Ramos (cell line): Measurements from ENCODE around the gene WDR17.
"Not testable (repeated sequence)": the region's sequence is repeated elsewhere in the genome, so short reads cannot be mapped to it uniquely, and the experiment has no call there.

Source experiments
- in situ Hi-C: fragments of 300-500 bp; cut with MboI; formaldehyde crosslinking; loops from one replicate; pipeline ENCODE4 v1.14.3; 2022; ENCODE audit warnings: low sequenced_read_pairs; ENCODE audit not compliant: unreplicated experiment

The WDR17 gene

DNA sequence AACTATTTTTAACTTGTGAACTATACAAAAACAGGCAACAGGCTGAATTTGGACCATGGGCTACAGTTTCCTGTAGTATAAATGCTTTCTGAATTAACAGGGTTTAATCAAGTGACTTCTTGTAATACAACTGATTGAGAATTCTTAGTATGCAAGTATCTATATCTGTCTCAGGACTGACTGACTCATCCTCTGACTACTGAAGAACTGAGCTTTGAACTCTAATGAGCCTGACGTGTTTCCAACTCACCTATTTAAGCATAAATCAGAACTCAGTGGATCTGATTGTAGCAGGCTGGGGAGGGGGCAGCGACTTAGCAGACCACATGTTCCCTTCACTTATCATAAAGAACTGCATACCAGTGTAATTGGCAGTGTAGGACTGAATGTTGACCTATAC lies 122.0 kb downstream of the WDR17 start:
- in situ Hi-C loops: no loop called here

DNA sequence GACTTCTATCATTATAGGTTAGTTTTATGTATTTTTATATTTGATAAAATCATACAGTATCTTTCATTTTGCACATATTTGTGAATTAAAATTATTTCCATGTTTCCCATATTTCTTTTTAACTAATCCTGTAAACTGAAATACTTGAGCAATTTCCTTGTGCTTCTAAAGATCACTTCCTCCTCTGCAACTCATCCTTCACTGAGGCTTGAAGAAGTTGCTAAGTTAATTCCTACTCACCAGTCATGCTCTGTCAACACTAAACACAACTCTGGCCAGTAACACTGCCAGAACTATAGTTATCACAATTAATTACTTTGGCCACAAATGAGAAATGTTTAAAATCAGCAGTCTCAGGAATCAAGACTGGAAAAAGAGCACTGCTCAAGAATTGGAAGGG lies 123.0 kb downstream of the WDR17 start:
- in situ Hi-C loops: no loop called here

DNA sequence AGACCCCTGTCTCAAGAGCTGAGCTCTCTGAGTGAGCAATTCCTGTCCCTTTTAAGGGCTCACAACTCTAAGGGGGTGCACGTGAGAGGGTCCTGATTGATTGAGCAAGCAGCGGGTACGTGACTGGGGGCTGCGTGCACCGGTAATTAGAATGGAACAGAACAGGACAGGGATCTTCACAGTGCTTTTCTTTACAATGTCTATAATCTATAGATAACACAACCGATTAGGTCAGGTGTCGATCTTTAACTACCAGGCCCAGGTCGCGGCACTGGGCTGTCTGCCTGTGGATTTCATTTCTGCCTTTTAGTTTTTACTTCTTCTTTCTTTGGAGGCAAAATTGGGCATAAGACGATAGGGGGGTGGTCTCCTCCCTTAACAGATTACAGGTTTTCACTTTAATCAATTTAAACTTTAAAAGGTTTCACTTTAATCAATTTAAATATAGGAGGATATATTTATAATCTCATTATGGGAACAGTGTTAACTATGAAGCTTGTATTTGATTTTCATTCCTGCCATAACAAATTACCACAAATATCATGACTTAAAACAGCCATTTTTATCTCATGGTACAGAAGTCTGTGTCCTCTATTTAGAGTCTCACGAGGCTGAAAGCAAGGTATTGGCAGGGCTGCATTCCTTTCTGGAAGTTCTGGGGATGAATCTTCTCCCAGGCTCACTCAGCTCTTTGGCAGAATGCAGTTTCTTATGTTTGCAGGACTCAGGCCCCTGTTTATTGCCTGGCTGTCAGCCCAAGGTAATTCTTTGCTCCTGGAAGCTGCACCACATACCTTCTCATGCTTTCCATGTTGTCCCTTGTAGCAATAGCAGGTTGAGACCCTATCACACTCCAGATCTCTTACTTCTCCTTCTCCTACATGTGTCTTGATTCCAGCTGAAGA lies 124.5 kb downstream of the WDR17 start:
- in situ Hi-C loops: no loop called here

DNA sequence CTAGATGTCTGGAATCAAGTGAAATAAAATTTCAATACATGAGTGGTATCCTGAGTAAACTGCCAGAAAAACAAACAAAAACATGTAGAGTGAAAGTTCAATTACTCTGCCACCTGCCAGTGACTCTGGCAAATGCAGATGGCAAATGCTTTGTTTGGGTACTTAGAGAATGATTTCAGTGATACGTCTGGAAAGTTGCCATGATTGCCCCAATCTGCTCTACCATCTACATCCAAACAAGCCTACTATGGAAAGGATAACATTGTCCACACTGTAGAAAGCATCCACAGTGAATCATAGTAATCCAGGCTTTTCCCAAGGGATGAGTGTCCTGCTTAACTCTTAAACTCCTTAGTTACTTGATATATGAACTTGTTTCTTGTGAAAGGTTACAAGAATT lies 126.3 kb downstream of the WDR17 start:
- in situ Hi-C loops: no loop called here

DNA sequence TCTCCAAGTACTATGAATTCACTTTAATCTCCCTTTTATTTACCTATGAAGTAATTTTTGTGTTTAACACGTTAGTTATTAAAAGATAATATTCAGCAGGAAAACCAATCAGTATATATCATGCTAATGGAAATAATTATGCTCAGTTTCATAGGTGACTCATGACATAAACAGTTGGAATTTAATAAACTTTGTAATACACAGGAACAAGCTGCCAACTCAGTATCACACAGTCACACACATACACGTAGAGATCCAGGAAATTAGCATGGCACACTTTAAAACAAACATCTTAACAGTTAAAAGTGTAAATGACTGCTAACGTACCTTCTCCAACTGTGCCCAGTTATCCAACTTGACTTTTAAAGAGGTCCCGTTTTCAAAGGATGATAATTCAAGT lies 127.5 kb downstream of the WDR17 start:
- in situ Hi-C loops: no loop called here

DNA sequence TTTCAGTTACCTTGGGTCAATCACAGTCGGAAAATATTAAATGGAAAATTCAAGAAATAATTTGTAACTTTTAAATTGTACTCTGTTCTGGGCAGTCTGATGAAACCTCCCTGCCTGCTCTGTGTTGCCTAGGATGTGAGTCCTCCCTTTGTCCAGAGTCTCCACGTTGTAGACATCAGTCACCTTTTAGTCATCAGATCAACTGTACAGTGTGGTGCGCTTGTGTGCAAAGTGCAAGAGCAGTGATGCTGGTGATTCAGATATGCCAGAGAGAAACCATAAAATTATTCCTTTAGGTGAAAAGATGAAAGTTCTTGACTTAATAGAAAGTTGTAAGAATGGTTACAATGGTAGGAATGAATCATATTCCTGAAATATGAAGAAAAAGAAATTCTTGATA lies 128.3 kb downstream of the WDR17 start:
- in situ Hi-C loops: no loop called here

DNA sequence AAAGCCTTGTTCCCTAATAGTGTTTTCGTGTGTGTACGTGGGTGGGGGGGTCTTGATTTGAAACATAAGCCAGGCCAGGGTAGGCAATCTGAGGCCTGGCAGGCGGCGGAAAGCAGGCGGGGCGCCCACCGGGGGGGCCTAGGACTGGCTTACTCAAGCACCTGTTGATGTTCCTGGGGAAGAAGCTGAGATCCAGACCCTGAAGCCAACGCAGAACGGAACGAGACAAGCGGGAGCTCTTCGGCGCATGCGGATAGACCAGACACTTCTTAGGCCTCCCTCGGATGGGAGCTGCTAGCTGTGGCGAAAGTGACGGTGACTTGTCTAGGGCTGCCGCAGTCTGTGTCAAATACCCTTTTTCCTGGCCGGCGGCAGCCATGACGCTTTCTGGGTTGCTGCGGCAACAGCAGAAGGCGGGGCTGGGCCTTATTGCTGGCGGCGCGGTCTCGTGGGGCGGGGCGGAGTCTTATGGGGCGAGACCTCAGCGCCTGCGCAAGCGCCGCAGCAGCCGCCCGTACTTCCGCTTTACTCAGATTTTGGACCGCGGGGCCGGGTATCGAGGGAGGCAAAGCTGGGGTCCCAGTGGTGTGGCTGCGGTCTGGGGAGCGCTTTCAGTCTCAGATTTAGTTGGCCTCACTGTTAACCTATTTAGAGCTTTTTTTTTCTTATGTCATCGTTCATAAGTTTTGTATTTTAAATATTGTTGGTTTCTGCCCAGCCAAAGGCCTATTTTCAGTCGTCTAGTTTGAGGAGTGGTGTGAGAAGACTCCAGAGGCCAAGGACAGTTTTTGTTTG lies 129.7 kb downstream of the WDR17 start, which contains the start of gene SPATA4:
Gene SPATA4, minus strand, starts transcription at position 402 of the 795 bp plus-strand sequence. Its CDS starts 23 bp downstream, at position 379.
- in situ Hi-C loops: no loop called here

DNA sequence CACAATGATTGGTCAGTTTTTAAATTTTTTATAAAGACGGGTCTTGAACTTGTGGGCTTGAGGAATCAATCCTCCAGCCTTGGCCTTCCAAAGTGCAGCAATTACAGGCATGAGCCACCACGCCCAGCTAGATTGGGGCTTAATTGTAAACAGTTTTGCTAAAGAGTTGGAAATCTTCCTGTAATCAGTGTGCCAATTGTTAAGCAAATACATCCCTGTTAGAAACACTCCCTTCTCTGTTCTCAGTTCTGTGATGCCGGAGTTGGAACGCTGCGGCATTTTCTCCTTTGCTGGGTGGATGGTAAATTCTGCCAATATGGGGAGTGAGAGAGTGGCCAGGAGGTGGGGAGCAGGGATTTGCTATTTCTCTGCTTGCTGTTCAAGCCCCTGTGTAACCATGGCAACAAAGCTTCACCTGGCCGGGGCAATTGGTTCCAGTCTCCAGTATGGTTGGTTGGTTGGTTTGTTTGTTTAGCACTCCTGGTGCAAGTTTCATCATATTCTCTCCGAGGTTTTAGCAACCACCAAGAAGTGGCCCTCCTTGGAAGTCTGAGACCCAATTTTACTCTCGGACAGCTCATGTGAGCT lies 132.8 kb downstream of the WDR17 start:
- in situ Hi-C loops: no loop called here

DNA sequence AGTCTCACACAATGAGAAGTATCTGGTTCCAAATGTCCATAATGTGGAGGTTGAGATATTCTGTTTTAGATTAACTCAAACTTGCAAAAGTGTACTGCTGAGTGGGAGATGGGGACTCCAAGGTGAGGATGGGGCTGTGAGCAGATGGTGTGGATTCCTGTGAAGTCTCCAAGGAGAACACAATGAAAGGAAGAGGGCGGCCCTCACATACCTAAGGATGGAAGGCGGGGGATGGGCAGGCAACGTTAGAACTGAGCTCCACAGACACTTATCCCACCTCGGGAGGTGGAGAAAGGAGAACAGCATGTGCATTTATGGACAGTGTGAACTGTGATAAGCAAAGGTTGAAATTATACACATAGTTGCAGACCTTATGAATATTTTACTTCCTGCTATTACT lies 139.7 kb downstream of the WDR17 start:
- in situ Hi-C loops: no loop called here

DNA sequence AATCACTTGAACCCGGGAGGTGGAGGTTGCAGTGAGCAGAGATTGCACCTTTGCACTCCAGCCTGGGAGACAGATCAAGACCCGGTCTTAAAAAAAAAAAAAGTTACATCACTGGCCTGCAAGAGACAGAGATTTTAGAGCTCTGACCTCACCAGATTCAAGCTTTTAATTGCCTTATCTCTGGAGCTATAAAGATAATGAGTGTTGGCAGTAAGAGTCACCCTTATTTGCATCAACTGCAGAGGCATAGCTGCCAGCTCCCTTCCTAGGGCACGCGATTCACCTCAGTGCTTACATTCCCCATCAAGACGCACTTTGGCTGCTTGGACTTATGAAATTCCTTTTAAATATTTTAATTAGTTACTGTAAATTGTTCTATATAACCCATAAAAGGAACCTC lies 142.2 kb downstream of the WDR17 start:
- in situ Hi-C loops: no loop called here

DNA sequence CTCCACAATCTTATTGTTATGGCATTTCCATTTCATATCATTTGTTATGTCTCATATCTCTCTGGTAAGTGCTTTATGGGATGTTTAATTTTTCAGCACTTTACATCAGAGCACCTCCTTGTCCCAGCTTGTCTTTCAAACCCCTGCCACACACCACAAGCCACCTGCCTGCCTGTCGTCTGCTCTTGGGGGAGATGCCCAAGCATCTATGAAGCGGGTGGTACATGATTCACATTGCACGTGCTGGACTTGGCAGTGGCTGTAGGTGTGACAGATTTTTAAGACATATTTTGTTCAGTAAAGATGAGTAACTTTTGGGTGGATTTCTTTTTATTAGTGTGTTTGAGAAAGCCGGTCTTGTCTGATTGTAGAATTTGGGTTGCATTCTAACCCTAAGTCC lies 143.9 kb downstream of the WDR17 start:
- in situ Hi-C loops: no loop called here

DNA sequence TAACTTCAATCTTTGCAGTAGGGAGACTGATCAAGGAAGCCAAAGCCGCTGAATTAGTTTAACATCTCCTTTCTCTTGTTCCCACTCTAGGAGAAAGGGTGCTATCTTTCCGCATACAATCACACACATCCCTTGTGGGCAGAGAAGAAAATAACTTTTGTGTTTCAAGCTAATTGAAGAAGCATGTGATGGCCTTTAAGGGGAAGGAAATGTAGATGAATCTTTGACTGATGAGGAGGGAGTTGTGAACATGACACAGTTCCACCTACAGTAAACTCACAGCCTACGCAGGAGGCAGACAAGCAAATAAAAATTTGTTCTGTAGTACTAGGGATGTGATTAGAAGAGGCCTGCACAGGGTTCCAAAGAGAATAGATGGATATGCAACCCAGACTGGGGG lies 144.5 kb downstream of the WDR17 start:
- in situ Hi-C loops: no loop called here

DNA sequence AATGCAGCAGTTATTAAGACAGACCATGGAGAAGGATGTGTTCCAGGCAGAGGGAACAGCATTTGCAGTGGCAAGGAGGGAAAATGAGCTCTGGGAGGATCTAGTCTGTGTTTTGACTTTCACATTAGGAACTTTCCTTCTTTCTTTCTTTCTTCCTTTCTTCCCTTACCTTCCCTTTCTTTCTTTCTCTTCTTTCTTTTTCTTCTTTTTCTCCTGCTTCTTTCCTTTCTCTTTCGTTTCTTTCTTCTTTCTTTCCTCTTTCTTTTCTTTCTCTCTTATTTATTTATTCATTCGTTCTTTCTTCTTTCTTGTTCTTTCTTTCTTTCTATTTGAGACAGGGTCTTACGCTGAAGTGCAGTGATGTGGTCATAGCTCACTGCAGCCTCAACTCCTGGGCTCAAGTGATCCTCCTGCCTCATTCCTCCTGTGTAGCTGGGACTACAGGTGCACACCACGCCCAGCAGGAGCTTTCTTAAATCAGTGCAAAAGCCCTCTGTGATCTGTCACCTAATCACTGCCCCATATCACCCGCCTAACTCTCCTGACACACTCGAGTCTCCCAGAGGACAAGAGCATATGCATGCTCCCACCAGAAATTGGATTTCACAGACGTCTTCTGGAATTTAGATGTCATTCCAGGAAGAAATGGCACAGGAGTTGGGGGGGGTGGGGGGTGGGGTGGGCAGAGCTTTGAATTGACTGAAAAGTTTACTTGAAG lies 145.1 kb downstream of the WDR17 start:
- in situ Hi-C loops: no loop called here

DNA sequence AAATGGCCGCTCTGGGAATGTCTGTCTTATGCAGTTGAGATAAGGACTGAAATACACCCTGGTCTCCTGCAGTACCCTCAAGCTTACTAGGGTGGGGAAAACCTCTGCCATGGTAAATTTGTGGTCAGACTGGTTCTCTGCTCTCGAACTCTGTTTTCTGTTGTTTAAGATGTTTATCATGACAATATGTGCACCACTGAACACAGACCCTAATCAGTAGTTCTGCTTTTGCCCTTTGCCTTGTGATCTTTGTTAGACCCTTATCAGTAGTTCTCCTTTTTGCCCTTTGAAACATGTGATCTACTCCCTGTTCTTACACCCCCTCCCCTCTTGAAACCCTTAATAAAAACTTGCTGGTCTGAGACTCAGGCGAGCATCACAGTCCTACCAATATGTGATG lies 146.7 kb downstream of the WDR17 start:
- in situ Hi-C loops: not testable (repeated sequence)

DNA sequence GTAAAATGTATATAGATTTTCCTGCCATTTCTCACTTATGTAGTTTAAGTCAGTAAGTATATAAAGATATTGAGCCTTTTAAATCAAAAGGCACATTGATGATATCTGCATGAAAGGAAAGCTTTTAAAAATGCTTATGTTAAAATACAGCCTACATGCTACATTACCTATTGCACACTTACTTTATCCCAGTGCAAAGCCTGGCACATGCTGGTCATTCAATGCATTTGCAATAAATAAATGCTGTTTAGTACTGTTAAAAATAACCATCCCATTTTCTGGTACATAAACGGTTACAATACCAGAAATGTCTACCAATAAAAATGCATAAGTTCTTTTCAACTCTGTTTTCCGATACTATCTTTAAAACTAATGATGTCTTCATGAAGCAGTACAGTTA lies 151.9 kb downstream of the WDR17 start:
- in situ Hi-C loops: no loop called here

DNA sequence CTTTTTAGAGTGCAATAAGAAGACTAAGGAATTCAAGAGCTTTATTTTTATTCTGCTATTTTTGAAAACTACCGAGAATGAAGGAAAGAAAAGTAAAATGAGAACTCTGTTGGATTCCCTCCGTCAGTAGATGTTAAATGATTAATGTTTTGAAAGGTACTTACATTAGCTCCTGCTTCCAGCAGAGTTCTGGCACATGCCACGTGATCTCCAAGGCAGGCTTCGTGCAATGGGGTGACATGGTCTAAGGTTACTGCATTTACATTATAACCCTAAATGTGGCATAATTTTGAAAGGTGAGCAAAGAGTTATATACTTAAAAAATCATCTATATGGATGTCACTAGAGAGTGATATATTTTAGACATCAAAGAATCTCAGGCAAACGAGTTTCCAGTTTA lies 156.5 kb downstream of the WDR17 start:
- in situ Hi-C loops: no loop called here

DNA sequence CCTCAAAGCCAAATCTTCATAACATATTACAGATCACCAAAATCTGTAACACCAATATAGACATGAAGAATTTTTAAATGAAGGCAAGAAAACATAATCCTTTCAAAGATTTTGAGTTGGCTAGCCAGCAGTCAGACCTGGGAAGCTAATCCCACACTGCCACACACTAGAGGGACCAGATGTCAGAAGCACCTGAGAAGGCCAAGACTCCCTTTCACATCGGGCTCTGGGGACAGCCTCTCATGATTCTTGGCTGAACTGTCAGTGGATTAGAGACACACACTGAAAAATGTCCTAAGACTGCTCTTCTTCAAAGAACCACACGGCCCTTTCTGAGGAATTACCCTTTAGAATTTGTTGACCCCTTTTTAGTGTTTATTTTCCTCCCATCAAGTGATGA lies 157.9 kb downstream of the WDR17 start:
- in situ Hi-C loops: no loop called here

DNA sequence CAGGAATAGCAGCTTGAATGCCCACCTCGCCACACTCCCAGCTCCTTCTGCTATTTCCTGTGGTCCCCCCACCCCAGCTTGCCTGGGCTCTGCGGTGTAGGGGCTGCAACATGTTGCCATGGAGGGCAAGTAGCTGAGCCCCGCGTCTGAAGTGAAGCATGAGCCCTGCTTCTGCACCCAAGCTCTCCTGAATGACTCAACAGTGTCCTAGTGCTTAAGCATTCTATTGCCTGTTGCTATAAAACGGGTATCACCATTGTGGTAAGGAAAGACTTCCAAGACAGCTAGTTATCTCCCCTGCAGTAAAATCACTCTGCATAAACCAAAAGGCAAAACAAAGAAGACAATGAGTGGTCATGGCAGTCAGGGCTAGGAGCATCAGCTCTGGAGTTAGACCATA lies 161.1 kb downstream of the WDR17 start:
- in situ Hi-C loops: no loop called here

DNA sequence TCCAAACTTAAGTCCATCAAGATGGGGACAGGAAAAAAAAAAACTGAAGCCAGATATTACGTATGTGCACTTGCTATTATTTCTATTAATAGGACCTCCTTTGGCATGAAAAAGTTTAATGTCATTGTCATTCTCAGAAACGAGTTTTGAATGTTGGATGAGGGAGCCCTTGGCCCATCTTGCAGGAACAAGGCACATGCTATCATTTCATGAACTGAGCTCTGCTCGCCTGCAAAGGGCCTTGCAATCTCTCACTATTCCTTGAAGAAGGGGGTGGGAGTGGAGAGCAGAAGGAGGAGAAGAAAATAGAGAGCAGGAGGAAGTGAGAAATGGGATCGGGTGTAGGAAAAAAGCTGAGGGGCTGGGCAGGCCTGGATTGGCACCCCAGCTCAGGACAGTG lies 164.0 kb downstream of the WDR17 start:
- in situ Hi-C loops: no loop called here
